GM18870 (cell line): Measurements from ENCODE around the gene BBS9.

ENCODE experiments used
- ATAC-seq: cut with Tn5 transposase; IDR thresholded peaks from one replicate; pipeline ENCODE4 v1.9.1; 2021; ENCODE audit warnings: moderate library complexity; ENCODE audit not compliant: unreplicated experiment

BBS9 gene

GRCh38 chr7:33636359-33636758 is 507.0 kb downstream of the BBS9 start:
- no peak for ATAC-seq

GRCh38 chr7:33639552-33640197 is 510.3 kb downstream of the BBS9 start:
- no peak for ATAC-seq

DNA sequence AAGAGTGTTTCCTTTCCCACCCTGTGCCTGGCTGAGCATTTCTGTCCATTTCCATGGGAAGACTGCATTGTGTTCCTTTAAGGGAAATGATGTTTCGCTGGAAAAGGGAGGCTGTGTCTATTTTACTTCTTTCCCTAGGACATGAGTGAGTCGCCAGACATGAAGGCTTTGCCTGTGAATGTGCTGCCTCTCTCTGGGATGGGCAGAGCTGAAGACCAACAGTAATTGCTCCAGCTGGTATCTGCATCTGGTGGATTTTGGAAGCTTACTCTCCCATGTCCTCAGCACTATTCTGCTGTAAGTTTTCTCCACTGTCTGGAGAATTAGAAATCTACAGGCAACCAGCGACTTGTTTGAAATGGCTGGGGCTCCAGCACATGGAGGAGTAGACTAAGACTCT is 511.4 kb downstream of the BBS9 start:
- ATAC-seq: no peak

GRCh38 chr7:33642312-33642711 is 512.9 kb downstream of the BBS9 start:
- ATAC-seq: no peak

DNA sequence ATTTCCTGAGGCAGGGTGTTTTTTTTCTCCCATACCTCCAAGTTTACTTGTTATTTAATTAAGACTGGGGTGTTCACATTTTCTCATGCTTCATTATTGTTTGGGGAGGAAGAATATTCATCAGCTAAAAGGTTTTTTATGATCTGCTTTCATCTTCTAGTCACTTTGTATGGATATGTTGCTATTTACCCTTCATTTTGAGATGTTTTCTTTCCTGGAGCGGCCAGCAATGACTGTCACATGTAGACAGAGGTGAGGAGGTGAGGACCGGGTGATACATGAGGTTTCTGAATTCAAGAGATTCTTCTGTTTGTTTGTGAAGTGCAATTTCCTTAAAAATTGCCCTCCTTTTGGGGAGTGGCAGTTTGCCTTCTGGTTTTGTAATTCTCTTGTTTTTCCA is 514.2 kb downstream of the BBS9 start:
- ATAC-seq: no peak

DNA sequence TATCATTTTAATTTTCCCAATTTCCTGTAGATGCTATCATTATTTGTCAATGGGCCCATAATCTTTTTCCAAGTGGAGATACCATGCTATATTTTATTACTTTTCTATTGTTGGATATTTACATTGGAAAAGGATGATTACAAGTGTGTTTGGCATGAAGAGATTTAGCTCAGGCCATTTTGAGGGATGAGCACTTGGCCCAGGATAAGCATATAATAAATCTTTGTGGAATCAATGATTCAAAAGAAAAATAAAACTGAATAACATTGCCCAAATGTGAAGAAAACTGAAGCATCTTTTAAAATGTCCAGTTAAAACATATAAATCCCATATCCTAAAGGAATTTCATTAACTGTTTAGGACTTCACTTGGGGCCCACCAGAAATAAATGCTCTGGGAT is 515.1 kb downstream of the BBS9 start:
- ATAC-seq: no peak

DNA sequence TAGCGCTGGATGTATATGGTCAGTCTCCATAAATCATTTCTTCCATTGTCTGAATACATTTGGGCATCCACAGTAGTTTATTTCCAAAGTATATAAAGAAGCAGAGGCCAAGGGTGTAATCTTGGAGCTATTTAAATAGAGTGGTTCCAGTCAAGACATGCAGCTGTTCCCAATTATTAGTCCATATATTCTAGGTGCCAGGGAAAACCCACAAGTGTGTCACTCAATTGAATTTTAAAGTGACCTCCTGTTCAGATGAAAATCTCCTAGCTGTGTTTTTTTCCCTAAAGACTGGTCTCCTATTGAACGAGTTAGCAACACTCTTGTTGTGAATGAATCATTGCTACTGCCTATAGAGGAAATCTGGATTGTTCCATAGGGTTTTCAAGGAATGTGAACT is 515.7 kb downstream of the BBS9 start:
- ATAC-seq: no peak

DNA sequence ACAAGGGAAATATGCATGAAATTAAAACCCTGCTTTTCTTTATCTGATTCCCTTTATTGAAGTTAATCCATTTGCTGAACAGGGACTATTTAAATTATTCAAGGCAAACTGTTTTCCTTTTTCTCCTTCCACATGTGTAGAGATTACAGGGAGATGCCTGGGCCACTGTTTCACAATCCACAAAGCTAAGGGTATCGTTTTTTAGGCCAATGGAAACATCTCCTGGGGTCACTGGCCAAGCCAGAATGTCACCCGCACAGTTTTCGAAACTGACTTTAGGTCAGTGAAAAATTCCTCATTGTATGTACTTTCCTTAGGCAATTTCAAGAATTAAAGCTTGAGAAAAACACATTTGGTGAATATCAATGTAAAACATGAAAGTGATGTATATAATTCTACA is 516.8 kb downstream of the BBS9 start:
- ATAC-seq: no peak

GRCh38 chr7:33646891-33647391 is 517.6 kb downstream of the BBS9 start:
- no peak for ATAC-seq

DNA sequence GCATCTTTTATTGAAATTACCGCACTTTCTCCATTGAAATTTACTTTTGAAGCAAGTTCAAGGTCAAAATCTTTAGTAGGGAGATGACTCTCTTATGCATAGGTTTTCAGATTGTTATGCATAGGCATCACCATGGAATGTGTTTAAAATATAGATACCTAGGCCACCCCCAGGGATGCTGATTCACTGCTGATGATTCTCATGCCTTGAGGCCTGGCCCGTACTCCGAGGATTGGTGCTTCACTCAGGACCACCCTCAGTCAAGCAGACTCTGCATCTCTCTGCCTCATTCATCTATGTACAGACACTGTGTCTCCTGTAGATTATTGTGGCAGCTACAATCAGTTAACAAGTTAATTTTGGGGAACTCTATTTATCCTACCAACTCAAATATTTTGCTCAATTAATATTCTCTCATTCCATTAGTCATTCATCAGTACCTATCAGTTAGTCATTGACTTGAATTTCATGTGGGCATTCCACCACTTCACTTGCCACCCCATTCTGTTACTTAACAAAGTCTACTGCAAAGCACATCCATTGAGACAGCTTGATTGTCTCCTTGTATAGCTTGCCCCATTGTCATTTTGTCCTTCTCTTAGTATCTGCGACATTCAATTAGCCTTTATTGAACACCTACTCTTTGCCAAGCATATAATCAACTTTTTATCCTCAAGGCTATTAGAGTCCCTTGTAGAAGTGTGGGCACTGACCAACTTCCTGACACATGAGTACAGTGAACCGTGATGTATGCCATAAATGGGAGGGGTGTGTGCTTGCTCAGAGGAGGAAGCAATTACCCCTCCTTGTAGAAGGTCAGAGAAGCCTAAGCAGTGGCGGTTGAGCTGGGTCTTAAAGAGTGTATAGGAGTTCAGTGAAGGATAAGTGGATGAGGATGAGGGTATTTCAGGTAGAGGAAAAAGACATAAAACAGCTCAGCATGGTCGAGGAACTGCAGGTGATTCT is 520.4 kb downstream of the BBS9 start:
- no peak for ATAC-seq

DNA sequence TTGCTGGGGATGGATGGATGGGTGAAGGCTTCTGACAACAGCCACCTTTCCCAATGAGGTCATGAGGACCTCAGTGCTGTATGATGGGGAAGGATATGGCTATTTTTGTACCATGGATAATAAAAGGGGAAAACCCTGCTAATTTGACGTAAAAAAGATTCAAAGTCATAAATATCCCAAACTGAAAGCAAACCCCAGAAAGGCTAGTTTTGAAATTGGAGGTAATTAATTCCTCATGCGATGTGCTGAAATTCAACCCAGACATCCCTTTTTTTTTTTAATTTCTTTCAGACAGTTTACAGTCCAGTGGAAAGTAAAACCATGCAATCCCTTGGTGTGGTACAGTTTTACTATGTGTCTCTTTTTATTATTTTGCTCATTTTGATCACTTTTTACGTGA is 521.5 kb downstream of the BBS9 start:
- no peak for ATAC-seq

DNA sequence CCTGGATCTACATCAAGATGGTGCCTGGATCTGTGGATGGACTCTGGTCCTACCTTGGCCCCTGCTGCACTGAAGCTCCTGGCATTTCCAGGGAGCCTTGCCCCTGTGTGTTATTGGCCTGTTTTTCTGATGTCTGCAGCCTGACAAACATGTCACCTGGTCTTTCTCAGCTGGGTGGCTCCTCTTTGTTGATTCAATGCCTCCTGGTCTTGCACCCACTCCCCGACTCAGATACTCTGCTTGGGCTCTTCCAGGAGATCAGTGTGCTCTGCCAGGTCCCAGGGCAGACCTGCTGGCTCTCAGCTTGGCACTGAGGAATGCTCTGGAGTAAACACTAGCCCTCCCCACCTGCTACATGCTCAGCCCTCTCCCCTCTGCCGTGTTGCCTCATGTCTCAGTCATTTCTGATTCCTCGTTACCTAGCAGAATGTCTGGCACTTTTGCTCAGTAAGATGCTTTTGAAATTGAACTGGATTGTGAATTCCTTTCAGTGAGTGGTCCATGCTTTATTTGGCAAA is 522.7 kb downstream of the BBS9 start:
- ATAC-seq: no peak

GRCh38 chr7:33654676-33655075 is 525.3 kb downstream of the BBS9 start:
- ATAC-seq: no peak
